ENCODE results near the gene ADAT2.

Gene ADAT2

GRCh38 chr6:143408787-143409162 is 41.7 kb downstream of the ADAT2 start:
- ATAC-seq (no peak), DNase-seq (ENCODE audit: low spot score in 2 of 2) (no peak)
- peaks cover 6% of the 10 kb centered on the region for H3K9me3 Mint-ChIP-seq
- no peak overlapping the region for H3K27ac Mint-ChIP-seq
- H3K4me1 Mint-ChIP-seq: no peaks in the 10 kb centered on the region
- H3K36me3 Mint-ChIP-seq: no peaks in the 10 kb centered on the region
- H3K4me3 Mint-ChIP-seq: no peak overlapping the region

- Mint-ChIP-seq H3K36me3 (no peaks in the 10 kb centered on the region), H3K4me1 (no peaks in the 10 kb centered on the region), H3K27ac (no peak overlapping the region), H3K4me3 (no peak overlapping the region), H3K9me3 (peaks cover 6% of the 10 kb centered on the region)
- DNase-seq (ENCODE audit: low spot score in 2 of 2): no peak
- ATAC-seq: no peak
Observed at GRCh38 chr6:143408151-143408786, 42.2 kb downstream of the ADAT2 start.

- Mint-ChIP-seq H3K27ac (no peak overlapping the region), H3K4me3 (no peak overlapping the region), H3K4me1 (peaks cover 6% of the 10 kb centered on the region), H3K36me3 (no peaks in the 10 kb centered on the region), H3K9me3 (peaks cover 6% of the 10 kb centered on the region)
- DNase-seq (ENCODE audit: low spot score in 2 of 2): no peak
- ATAC-seq: no peak
Observed at GRCh38 chr6:143406673-143407072, 43.8 kb downstream of the ADAT2 start.

- H3K27ac Mint-ChIP-seq: no peak overlapping the region
- DNase-seq (ENCODE audit: low spot score in 2 of 2): no peak
- no peak for ATAC-seq
- peaks cover 16% of the 10 kb centered on the region for H3K4me1 Mint-ChIP-seq
- H3K4me3 Mint-ChIP-seq: no peak overlapping the region
- H3K36me3 Mint-ChIP-seq: no peaks in the 10 kb centered on the region
- peaks cover 6% of the 10 kb centered on the region for H3K9me3 Mint-ChIP-seq
Observed at GRCh38 chr6:143405373-143406154, 44.9 kb downstream of the ADAT2 start.

- peaks cover 42% of the 10 kb centered on the region for H3K4me1 Mint-ChIP-seq
- DNase-seq (ENCODE audit: low spot score in 2 of 2) (no peak), ATAC-seq (no peak)
- no peak overlapping the region for H3K27ac Mint-ChIP-seq
- H3K9me3 Mint-ChIP-seq: no peaks in the 10 kb centered on the region
- H3K4me3 Mint-ChIP-seq: no peak overlapping the region
- no peaks in the 10 kb centered on the region for H3K36me3 Mint-ChIP-seq
Observed at GRCh38 chr6:143402721-143403336, 47.7 kb downstream of the ADAT2 start.

GRCh38 chr6:143401636-143402370 is 48.7 kb downstream of the ADAT2 start:
- no peaks in the 10 kb centered on the region for H3K9me3 Mint-ChIP-seq
- ATAC-seq (no peak), DNase-seq (ENCODE audit: low spot score in 2 of 2) (no peak)
- no peaks in the 10 kb centered on the region for H3K36me3 Mint-ChIP-seq
- H3K4me3 Mint-ChIP-seq: no peak overlapping the region
- peaks cover 52% of the 10 kb centered on the region for H3K4me1 Mint-ChIP-seq
- H3K27ac Mint-ChIP-seq: no peak overlapping the region

GRCh38 chr6:143401068-143401446 is 49.4 kb downstream of the ADAT2 start:
- peak overlapping the region; percentile 4 for H3K27ac Mint-ChIP-seq
- DNase-seq (ENCODE audit: low spot score in 2 of 2): no peak
- H3K36me3 Mint-ChIP-seq: no peaks in the 10 kb centered on the region
- no peak overlapping the region for H3K4me3 Mint-ChIP-seq
- ATAC-seq: no peak
- peaks cover 59% of the 10 kb centered on the region for H3K4me1 Mint-ChIP-seq
- H3K9me3 Mint-ChIP-seq: no peaks in the 10 kb centered on the region

- DNase-seq (ENCODE audit: low spot score in 2 of 2): no peak
- Mint-ChIP-seq H3K9me3 (no peaks in the 10 kb centered on the region), H3K27ac (peak overlapping the region; percentile 4), H3K4me3 (no peak overlapping the region), H3K4me1 (peaks cover 64% of the 10 kb centered on the region), H3K36me3 (no peaks in the 10 kb centered on the region)
- ATAC-seq: no peak
Observed at GRCh38 chr6:143400258-143401067, 50.0 kb downstream of the ADAT2 start.

- Mint-ChIP-seq H3K4me1 (peaks cover 65% of the 10 kb centered on the region), H3K4me3 (no peak overlapping the region), H3K36me3 (no peaks in the 10 kb centered on the region), H3K9me3 (no peaks in the 10 kb centered on the region), H3K27ac (no peak overlapping the region)
- no peak for ATAC-seq
- no peak for DNase-seq (ENCODE audit: low spot score in 2 of 2)
Observed at GRCh38 chr6:143399775-143400174, 50.7 kb downstream of the ADAT2 start.

- H3K4me3 Mint-ChIP-seq: no peak overlapping the region
- H3K27ac Mint-ChIP-seq: no peak overlapping the region
- DNase-seq (ENCODE audit: low spot score in 2 of 2) (no peak), ATAC-seq (no peak)
- no peaks in the 10 kb centered on the region for H3K9me3 Mint-ChIP-seq
- H3K36me3 Mint-ChIP-seq: no peaks in the 10 kb centered on the region
- peaks cover 65% of the 10 kb centered on the region for H3K4me1 Mint-ChIP-seq
Observed at GRCh38 chr6:143399176-143399575, 51.3 kb downstream of the ADAT2 start.

- Mint-ChIP-seq H3K36me3 (no peaks in the 10 kb centered on the region), H3K27ac (no peak overlapping the region), H3K4me3 (peak overlapping the region; percentile 37), H3K4me1 (peaks cover 65% of the 10 kb centered on the region), H3K9me3 (no peaks in the 10 kb centered on the region)
- DNase-seq (ENCODE audit: low spot score in 2 of 2) (peak; percentile 29 to 76), ATAC-seq (peak; percentile 97)
Observed at GRCh38 chr6:143397227-143398222, 53.0 kb downstream of the ADAT2 start.

- Mint-ChIP-seq H3K36me3 (no peaks in the 10 kb centered on the region), H3K27ac (no peak overlapping the region), H3K4me3 (peak overlapping the region; percentile 37), H3K4me1 (peaks cover 59% of the 10 kb centered on the region), H3K9me3 (no peaks in the 10 kb centered on the region)
- ATAC-seq (peak; percentile 61), DNase-seq (ENCODE audit: low spot score in 2 of 2) (no peak)
Observed at GRCh38 chr6:143396497-143397226, 53.8 kb downstream of the ADAT2 start.

GRCh38 chr6:143395699-143396098 is 54.8 kb downstream of the ADAT2 start:
- Mint-ChIP-seq H3K9me3 (no peaks in the 10 kb centered on the region), H3K4me1 (peaks cover 51% of the 10 kb centered on the region), H3K36me3 (no peaks in the 10 kb centered on the region), H3K27ac (no peak overlapping the region), H3K4me3 (no peak overlapping the region)
- no peak for DNase-seq (ENCODE audit: low spot score in 2 of 2)
- no peak for ATAC-seq

Data from stimulated activated effector memory CD8-positive, alpha-beta T cell treated with anti-CD3 and anti-CD28 coated beads, Interleukin-12 subunit alpha, Interleukin-12 subunit beta, amount 100 ng/mL, for 72 hours (primary cell).